Colon (tissue), 2 donors: ENCODE results near the gene CDC20.
"Not testable (repeated sequence)": the region's sequence is repeated elsewhere in the genome, so short reads cannot be mapped to it uniquely, and the experiment has no call there.

Source experiments
- FAIRE-seq: peaks from 2 replicates; lab custom pipeline; 2012; peaks lifted over from hg19 to GRCh38; lab: Jason Lieb, UNC
- donor health status: control.
- donor health status: control.

CDC20 gene

GRCh38 chr1:43383449-43383848 is 24.7 kb downstream of the CDC20 start:
- no peak for FAIRE-seq

DNA sequence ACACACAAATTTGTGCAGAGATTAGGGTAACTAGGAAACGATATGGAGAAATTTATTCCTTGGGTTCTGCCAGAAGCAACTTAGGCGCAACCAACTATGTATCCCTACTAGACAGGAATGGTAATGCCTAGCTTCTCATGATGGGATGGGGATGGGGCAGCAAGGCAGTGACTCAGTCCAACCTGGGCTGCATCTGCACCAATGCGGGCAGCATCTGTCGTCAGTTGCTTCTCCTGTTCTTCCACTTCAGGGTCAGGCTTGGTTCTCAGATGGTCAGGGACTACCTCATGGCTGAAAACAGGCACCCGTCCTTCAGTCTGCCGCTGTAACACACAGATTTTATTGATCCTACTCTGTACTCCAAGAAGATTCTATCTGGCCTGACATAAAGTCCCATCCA is 27.9 kb downstream of the CDC20 start:
- no peak for FAIRE-seq

- FAIRE-seq: no peak
Observed at GRCh38 chr1:43387976-43388599, 29.3 kb downstream of the CDC20 start.

GRCh38 chr1:43388613-43389012 is 29.8 kb downstream of the CDC20 start:
- no peak for FAIRE-seq

- FAIRE-seq: no peak
Observed at GRCh38 chr1:43389326-43390313, 30.8 kb downstream of the CDC20 start, which contains the start of the genes MED8 and SZT2. TSS of gene MED8 (minus strand) at chr1:43389800. CDS start at chr1:43389764, 36 bp downstream. TSS of gene SZT2 (plus strand) at chr1:43389899. CDS start at chr1:43389969, 70 bp downstream.

GRCh38 chr1:43392702-43393101 is 33.9 kb downstream of the CDC20 start:
- no peak for FAIRE-seq

DNA sequence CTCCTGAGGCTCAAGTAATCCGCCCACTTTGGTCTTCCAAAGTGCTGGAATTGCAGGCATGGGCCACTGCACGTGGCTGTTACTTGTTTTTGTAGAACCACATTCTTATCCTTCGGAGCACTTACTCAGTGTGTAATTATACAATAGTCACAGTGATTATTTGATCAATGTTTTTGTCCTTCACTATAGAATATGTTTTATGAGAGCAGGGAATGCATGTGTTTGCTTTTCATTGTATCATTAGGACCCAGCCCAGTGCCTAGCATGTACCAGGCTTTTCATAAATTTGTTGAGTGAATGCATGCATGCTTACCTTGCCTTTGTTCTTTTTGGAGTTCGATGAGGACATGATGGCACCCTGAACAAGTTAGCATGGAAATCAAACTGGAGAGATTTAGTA is 36.7 kb downstream of the CDC20 start:
- no peak for FAIRE-seq

DNA sequence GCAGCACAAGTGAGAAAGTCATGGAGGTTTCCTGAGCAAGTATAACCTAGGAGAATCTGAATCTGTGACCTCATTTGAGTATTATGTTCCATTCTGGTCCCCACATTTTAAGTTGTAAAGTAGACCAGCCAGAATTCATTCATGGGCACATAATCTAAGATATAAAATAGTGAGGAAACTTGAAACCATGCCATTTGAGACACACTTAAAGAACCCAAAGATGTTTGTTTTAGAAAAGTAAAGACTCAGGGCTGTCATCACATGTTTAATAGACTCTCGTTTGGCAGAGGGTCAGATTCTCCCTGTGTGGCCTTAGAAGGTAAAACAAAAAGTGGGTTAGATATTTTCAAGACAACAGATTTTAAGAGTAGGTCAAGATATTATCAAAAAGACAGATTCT is 37.3 kb downstream of the CDC20 start:
- FAIRE-seq: no peak

DNA sequence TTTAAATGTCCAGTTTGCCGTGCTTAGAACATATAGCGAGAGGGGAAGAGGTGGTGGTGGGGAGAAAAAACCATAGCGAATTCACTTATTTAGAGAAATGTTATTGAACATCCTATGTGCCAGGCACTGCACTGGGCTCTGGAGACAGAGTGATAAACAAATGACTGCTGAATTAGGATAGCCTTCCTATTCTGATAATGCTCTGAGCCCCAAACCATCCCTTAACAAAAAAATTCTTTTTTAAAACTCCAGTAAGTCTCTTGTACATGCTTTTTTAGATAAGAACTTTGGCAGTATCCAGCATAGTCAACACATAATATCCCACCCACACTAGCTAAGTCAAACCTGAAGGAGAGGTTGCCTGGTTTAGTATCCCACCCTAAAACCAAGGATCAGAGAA is 39.4 kb downstream of the CDC20 start:
- FAIRE-seq: no peak

DNA sequence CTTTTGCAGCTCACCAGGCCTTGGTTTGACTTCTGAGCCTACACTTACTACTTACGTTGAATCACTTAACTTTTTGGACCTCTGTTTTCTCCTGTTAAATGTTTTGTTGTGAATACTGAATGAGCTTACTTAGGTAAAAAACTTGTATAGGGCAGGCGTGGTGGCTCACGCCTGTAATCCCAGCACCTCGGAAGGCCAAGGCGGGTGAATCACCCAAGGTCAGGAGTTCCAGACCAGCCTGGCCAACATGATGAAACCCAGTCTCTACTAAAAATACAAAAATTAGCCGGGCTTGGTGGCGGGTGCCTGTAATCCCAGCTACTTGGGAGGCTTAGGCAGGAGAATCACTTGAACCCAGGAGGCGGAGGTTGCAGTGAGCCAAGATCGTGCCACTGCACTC is 41.7 kb downstream of the CDC20 start:
- FAIRE-seq: not testable (repeated sequence)

- FAIRE-seq: no peak
Observed at GRCh38 chr1:43402089-43402865, 43.5 kb downstream of the CDC20 start.

- FAIRE-seq: no peak
Observed at GRCh38 chr1:43404353-43404752, 45.6 kb downstream of the CDC20 start.

GRCh38 chr1:43405219-43405875 is 46.6 kb downstream of the CDC20 start:
- FAIRE-seq: no peak

- no peak for FAIRE-seq
Observed at GRCh38 chr1:43405876-43406234, 47.1 kb downstream of the CDC20 start.

GRCh38 chr1:43410571-43410970 is 51.8 kb downstream of the CDC20 start:
- no peak for FAIRE-seq
